Body of pancreas (tissue), 4 donors: Measurements from ENCODE around the gene GGCT. TPM values are rescaled to one million over a fixed set of nuclear protein-coding genes. Genes with fewer than 3 reads are reported as not detected.

ENCODE experiments used
- ATAC-seq: fragments of 150-250 bp; one replicate; pipeline ENCODE4 v1.9.1; 2016
- DNase-seq, 4 donors: peaks; one replicate each; pipeline ENCODE4 v3.0.0-alpha.2; 2019
- H3K27ac ChIP-seq, 4 donors: fragments of 200-600 bp; sonication (generic); 1 replicate in 3 of 4; 2 replicates in 1 of 4; pipeline versions ENCODE4 v1.5.1 to v1.6.1; 2016 to 2019; ENCODE audit warnings: mild to moderate bottlenecking in 1 of 4, mixed read lengths in 1 of 4, moderate library complexity in 1 of 4
- H3K27me3 ChIP-seq, 2 donors: fragments of 200-600 bp; sonication (generic); one replicate each; pipeline ENCODE4 v1.6.0; 2016; ENCODE audit warnings: mild to moderate bottlenecking in 1 of 2
- H3K36me3 ChIP-seq, 2 donors: fragments of 200-600 bp; sonication (generic); replicated peaks in 1 of 2; 2 replicates each; pipeline ENCODE4 v1.5.1; 2016; ENCODE audit warnings: low read depth in 2 of 2; ENCODE audit not compliant: insufficient read depth in 1 of 2
- H3K4me1 ChIP-seq: fragments of 200-600 bp; sonication (generic); one replicate; pipeline ENCODE4 v1.6.0; 2016
- H3K4me3 ChIP-seq, 2 donors: fragments of 200-600 bp; sonication (generic); 1 replicate in 1 of 2; 2 replicates in 1 of 2; pipeline ENCODE4 v1.5.1; 2016 to 2019
- H3K9me3 ChIP-seq, 3 donors: fragments of 200-600 bp; sonication (generic); 1 replicate in 2 of 3; 2 replicates in 1 of 3; pipeline ENCODE4 v1.5.1; 2016
- POLR2A ChIP-seq, 3 donors: fragments of 450-650 bp; IDR thresholded peaks; one replicate each; pipeline ENCODE4 v1.6.1; 2016; ENCODE audit warnings: antibody characterized with exemption in 3 of 3, mild to moderate bottlenecking in 2 of 3
- WGBS, 2 donors: methylation state at CpG; one replicate each; pipeline ENCODE4 v1.1.5; 2017; 5-methylcytosine and 5-hydroxymethylcytosine counted together
- intact Hi-C: fragments of 100-400 bp; cut with DNase I; formaldehyde crosslinking; loops from one replicate; pipeline ENCODE4 v1.15.1; 2023
- total RNA-seq, 2 donors: library from RNA; depleted of rRNA; stranded (reverse); fragments of >200 nt; gene quantifications; one replicate each; pipeline ENCODE4 v1.1.0, GENCODE V29; 2016
- TF ChIP-seq, protein P1 (sequence below), 7 experiments: fragments of 450-650 bp in 4 of 7; fragments of 200-600 bp in 3 of 7; sonication (generic) in 3 of 7; IDR thresholded peaks; one replicate each; pipeline ENCODE4 v1.5.1; 2016 to 2019; ENCODE audit warnings: antibody characterized with exemption in 7 of 7

The GGCT gene
- total RNA-seq, 2 donors from 2014 or later = 13.5 to 42.2 TPM

DNA sequence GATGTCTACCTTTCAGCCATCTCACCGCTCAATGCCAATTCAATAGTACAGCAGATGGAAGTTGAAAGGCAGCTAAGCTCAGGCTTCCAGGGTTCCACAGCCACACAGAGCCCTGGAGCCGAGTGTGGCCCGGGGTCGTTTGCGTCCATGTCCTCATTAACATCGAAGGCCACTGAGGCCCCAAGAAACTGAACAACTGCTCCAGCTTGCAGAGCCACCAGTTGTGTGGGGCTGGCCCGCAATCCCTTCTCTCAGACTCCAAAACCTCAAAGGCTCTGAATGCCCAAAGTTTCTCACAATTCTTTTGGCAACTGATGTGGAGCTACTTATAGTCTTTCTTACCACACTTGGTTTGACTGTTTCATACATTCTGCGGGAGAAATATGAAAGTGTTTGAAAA, 57.2 kb downstream of the GGCT start:
- intact Hi-C loops = no loop called here
- H3K4me3 ChIP-seq = no peak overlapping the region
- H3K27me3 ChIP-seq = no peaks in the 10 kb centered on the region
- H3K36me3 ChIP-seq = peaks cover 0 to 2% of the 10 kb centered on the region in 2 donors
- DNase-seq = no peak
- H3K9me3 ChIP-seq = no peaks in the 10 kb centered on the region
- TF ChIP-seq, protein P1, sequence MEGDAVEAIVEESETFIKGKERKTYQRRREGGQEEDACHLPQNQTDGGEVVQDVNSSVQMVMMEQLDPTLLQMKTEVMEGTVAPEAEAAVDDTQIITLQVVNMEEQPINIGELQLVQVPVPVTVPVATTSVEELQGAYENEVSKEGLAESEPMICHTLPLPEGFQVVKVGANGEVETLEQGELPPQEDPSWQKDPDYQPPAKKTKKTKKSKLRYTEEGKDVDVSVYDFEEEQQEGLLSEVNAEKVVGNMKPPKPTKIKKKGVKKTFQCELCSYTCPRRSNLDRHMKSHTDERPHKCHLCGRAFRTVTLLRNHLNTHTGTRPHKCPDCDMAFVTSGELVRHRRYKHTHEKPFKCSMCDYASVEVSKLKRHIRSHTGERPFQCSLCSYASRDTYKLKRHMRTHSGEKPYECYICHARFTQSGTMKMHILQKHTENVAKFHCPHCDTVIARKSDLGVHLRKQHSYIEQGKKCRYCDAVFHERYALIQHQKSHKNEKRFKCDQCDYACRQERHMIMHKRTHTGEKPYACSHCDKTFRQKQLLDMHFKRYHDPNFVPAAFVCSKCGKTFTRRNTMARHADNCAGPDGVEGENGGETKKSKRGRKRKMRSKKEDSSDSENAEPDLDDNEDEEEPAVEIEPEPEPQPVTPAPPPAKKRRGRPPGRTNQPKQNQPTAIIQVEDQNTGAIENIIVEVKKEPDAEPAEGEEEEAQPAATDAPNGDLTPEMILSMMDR (IDR thresholded peaks at IDR 0.05) = no peak
- no peak for TF ChIP-seq POLR2A (IDR thresholded peaks at IDR 0.05)
- H3K4me1 ChIP-seq = peaks cover 23% of the 10 kb centered on the region
- 97 to 99% methylated on average over 8 of the region's 8 CpGs for WGBS, 2 donors
- no peak for ATAC-seq
- no peak overlapping the region for H3K27ac ChIP-seq

Other genes starting within 250 kb of the GGCT start
- gene ZNRF2, start 220.2 kb downstream of the GGCT start, total RNA-seq = 10 to 100 TPM; 36.1 to 42.5 TPM
- gene NOD1, start 26.0 kb downstream of the GGCT start, total RNA-seq = 1 to 10 TPM; 3.6 to 4.6 TPM
- gene GARS1, start 90.0 kb upstream of the GGCT start, total RNA-seq = 10 to 100 TPM; 43.1 to 70.9 TPM
- 1 to 10 TPM in 1 of 2 donors, under 1 TPM in 1; 0.33 to 4.7 TPM for gene CRHR2, start 177.6 kb upstream of the GGCT start, total RNA-seq
- gene INMT, start 247.3 kb upstream of the GGCT start, total RNA-seq = 10 to 100 TPM; 30.4 to 48.1 TPM